GM12878 (cell line): ENCODE results near the gene IL22. TPM values are rescaled to one million over a fixed set of nuclear protein-coding genes. Genes with fewer than 3 reads are reported as not detected.

Source experiments
- BMI1 ChIP-seq: fragments of 450-650 bp; IDR thresholded peaks from 2 replicates; pipeline ENCODE4 v1.6.1; 2016; ENCODE audit warnings: mild to moderate bottlenecking, moderate library complexity, borderline replicate concordance
- IRF4 ChIP-seq: IDR thresholded peaks from 2 replicates; pipeline ENCODE4 v1.6.1; 2011; ENCODE audit warnings: low read depth, low read length
- MEF2A ChIP-seq: IDR thresholded peaks from 2 replicates; pipeline ENCODE4 v1.6.1; 2011; ENCODE audit warnings: low read depth, mild to moderate bottlenecking, low read length, moderate library complexity; ENCODE audit not compliant: insufficient read depth
- NBN ChIP-seq: fragments of 450-650 bp; IDR thresholded peaks from 2 replicates; pipeline ENCODE4 v1.6.1; 2016
- NFXL1 ChIP-seq: fragments of 450-650 bp; IDR thresholded peaks from 2 replicates; pipeline ENCODE4 v1.6.1; 2017; ENCODE audit warnings: antibody characterized with exemption, mild to moderate bottlenecking, borderline replicate concordance
- NFYB ChIP-seq: IDR thresholded peaks from 2 replicates; pipeline ENCODE4 v1.6.1; 2011; ENCODE audit warnings: low read depth, mild to moderate bottlenecking, low read length, improper control_type of control experiment, moderate library complexity; ENCODE audit not compliant: insufficient read depth
- POLR2AphosphoS5 ChIP-seq: IDR thresholded peaks from 2 replicates; pipeline ENCODE4 v1.6.1; 2011; ENCODE audit warnings: mild to moderate bottlenecking, low read length, inconsistent platforms
- RELA ChIP-seq: fragments of 450-650 bp; IDR thresholded peaks from 2 replicates; pipeline ENCODE4 v1.8.0; 2014; ENCODE audit warnings: borderline replicate concordance; ENCODE audit not compliant: partially characterized antibody
- SP1 ChIP-seq: IDR thresholded peaks from one replicate; pipeline ENCODE4 v1.6.1; 2011; ENCODE audit warnings: low read depth, low read length
- SPI1 ChIP-seq: IDR thresholded peaks from 2 replicates; pipeline ENCODE4 v1.6.1; 2011; ENCODE audit warnings: low read depth, mild to moderate bottlenecking, low read length, moderate library complexity, borderline replicate concordance; ENCODE audit not compliant: insufficient read depth
- YY1 ChIP-seq: IDR thresholded peaks from 2 replicates; pipeline ENCODE4 v1.6.1; 2011; ENCODE audit warnings: low read depth, mild to moderate bottlenecking, low read length
- ZNF207 ChIP-seq: fragments of 450-650 bp; IDR thresholded peaks from 2 replicates; pipeline ENCODE4 v1.6.1; 2014; ENCODE audit warnings: antibody characterized with exemption, mild to moderate bottlenecking, borderline replicate concordance
- ZNF217 ChIP-seq: fragments of 450-650 bp; IDR thresholded peaks from 2 replicates; pipeline ENCODE4 v1.6.1; 2017; ENCODE audit warnings: antibody characterized with exemption, mild to moderate bottlenecking
- polyA plus RNA-seq, 11 experiments: library from polyadenylated mRNA; depleted of rRNA in 4 of 11; unstranded in 6 of 11; stranded (reverse) in 5 of 11; fragments of >200 nt; fragmentation: Nextera tagmentation in 4 of 11; fragmentation: Illumina TruSeq in 1 of 11; extraction: Ambion mirVana in 4 of 11; extraction: Trizol in 1 of 11; gene quantifications; 1 replicate in 1 of 11; 2 replicates in 10 of 11; pipeline versions ENCODE4 v1.2.1 to v1.2.3, GENCODE V29; 2011 to 2016; ENCODE audit warnings: inconsistent platforms in 2 of 11, missing spikeins in 2 of 11, low read depth in 1 of 11
- total RNA-seq, 4 experiments: library from RNA; depleted of rRNA in 3 of 4; stranded (reverse); fragments of >200 nt in 3 of 4; fragmentation: Illumina TruSeq in 1 of 4; extraction: Trizol in 1 of 4; gene quantifications; 2 replicates each; pipeline versions ENCODE4 v1.2.1 to v1.2.3, GENCODE V29; 2013 to 2021
- TF ChIP-seq, protein P1 (sequence below): fragments of 450-650 bp; IDR thresholded peaks from 2 replicates; pipeline ENCODE4 v1.6.1; 2018; ENCODE audit warnings: mild to moderate bottlenecking, low read depth, moderate library complexity; ENCODE audit not compliant: partially characterized antibody
- TF ChIP-seq, protein P2 (sequence below): fragments of 450-650 bp; IDR thresholded peaks from 2 replicates; pipeline ENCODE4 v1.6.1; 2016; ENCODE audit warnings: mild to moderate bottlenecking
- TF ChIP-seq, protein P3 (sequence below): IDR thresholded peaks from 2 replicates; pipeline ENCODE4 v1.6.1; 2011; ENCODE audit warnings: mild to moderate bottlenecking, low read depth, low read length, moderate library complexity; ENCODE audit not compliant: insufficient replicate concordance

Gene IL22
- total and polyA plus RNA-seq, 10 of the 15 experiments (the other 5 are each of a cell fraction or from before 2014, with no cell fraction given), result not detected

DNA sequence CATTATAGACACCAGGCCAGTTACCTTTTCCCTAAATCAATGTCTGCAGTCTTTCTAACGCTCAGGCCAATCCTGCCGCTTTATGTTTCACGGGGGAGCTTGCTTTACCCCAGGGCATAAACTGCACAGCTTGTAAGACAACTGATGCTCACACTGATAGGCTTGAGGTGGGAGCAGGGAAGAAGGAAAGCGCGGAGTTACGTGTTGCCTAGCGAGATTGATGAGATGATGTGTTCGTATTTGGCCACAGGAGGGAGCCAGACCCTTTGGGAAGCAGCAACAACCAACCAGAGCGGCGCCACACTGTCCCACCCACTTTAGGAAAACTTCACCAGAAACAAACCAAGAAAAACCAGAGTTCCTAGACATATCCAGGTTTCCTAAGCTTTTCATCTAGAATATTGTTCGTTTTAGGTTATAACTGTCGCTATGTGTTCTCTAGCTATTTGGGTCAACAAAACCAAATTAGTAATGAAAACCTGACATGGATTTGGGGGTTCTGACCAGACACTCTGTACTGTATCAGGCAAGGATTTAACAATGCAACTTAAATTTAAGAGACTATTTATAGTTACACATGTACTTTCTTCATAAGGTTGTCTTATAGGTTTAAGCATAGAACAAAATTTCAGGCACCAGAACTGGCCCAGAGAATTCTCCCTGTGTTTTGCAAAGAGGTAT is 30.2 kb downstream of the IL22 start (continued):
- TF ChIP-seq, protein P1, sequence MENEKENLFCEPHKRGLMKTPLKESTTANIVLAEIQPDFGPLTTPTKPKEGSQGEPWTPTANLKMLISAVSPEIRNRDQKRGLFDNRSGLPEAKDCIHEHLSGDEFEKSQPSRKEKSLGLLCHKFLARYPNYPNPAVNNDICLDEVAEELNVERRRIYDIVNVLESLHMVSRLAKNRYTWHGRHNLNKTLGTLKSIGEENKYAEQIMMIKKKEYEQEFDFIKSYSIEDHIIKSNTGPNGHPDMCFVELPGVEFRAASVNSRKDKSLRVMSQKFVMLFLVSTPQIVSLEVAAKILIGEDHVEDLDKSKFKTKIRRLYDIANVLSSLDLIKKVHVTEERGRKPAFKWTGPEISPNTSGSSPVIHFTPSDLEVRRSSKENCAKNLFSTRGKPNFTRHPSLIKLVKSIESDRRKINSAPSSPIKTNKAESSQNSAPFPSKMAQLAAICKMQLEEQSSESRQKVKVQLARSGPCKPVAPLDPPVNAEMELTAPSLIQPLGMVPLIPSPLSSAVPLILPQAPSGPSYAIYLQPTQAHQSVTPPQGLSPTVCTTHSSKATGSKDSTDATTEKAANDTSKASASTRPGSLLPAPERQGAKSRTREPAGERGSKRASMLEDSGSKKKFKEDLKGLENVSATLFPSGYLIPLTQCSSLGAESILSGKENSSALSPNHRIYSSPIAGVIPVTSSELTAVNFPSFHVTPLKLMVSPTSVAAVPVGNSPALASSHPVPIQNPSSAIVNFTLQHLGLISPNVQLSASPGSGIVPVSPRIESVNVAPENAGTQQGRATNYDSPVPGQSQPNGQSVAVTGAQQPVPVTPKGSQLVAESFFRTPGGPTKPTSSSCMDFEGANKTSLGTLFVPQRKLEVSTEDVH, result no peak
- TF ChIP-seq YY1 (peak; percentile 75; the same call in 1 of the 2 replicates), BMI1 (no peak), MEF2A (0 out of 2 replicates have a peak, but pooled peaks have one; percentile 28), POLR2AphosphoS5 (no peak), ZNF207 (peak; percentile 61; the same call in 1 of the 2 replicates), SPI1 (no peak), ZNF217 (no peak), IRF4 (peak; percentile 65; the same call in 1 of the 2 replicates), SP1 (peak; percentile 31), NFYB (no peak), NBN (peak; percentile 69; the same call in 1 of the 2 replicates), NFXL1 (no peak), RELA (no peak)
- TF ChIP-seq, protein P2, sequence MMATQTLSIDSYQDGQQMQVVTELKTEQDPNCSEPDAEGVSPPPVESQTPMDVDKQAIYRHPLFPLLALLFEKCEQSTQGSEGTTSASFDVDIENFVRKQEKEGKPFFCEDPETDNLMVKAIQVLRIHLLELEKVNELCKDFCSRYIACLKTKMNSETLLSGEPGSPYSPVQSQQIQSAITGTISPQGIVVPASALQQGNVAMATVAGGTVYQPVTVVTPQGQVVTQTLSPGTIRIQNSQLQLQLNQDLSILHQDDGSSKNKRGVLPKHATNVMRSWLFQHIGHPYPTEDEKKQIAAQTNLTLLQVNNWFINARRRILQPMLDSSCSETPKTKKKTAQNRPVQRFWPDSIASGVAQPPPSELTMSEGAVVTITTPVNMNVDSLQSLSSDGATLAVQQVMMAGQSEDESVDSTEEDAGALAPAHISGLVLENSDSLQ, result peak; percentile 34
- TF ChIP-seq, protein P3, sequence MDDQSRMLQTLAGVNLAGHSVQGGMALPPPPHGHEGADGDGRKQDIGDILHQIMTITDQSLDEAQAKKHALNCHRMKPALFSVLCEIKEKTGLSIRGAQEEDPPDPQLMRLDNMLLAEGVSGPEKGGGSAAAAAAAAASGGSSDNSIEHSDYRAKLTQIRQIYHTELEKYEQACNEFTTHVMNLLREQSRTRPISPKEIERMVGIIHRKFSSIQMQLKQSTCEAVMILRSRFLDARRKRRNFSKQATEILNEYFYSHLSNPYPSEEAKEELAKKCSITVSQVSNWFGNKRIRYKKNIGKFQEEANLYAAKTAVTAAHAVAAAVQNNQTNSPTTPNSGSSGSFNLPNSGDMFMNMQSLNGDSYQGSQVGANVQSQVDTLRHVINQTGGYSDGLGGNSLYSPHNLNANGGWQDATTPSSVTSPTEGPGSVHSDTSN, result no peak
